LHCN-M2 (cell line): ENCODE data around the gene PALB2. TPM values are rescaled to one million over a fixed set of nuclear protein-coding genes. Genes with fewer than 3 reads are reported as not detected.
A peak's percentile ranks its signal among the peaks of the same experiment; 100 is the strongest.
"Not testable (repeated sequence)": the region's sequence is repeated elsewhere in the genome, so short reads cannot be mapped to it uniquely, and the experiment has no call there.

ENCODE experiments used
- DNase-seq: peaks from one replicate; pipeline ENCODE4 v3.0.0-alpha.2; 2012; ENCODE audit warnings: low read depth
- total RNA-seq: library from RNA; depleted of rRNA; stranded (reverse); fragments of >200 nt; gene quantifications from 2 replicates; pipeline ENCODE4 v1.2.3, GENCODE V29; 2014

PALB2 gene
- total RNA-seq, 1 experiment from 2014 or later, result 21.7 TPM

- DNase-seq, result no peak
Observed at GRCh38 chr16:23584186-23585076, 56.7 kb downstream of the PALB2 start.

DNA sequence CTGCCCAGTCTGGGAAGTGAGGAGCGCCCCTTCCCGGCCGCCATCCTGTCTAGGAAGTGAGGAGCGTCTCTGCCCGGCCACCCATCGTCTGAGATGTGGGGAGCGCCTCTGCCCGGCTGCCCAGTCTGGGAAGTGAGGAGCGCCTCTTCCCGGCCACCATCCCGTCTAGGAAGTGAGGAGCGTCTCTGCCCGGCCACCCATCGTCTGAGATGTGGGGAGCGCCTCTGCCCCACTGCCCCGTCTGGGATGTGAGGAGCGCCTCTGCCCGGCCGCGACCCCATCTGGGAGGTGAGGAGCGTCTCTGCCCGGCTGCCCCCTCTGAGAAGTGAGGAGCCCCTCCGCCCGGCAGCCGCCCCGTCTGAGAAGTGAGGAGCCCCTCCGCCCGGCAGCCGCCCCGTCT is 57.8 kb downstream of the PALB2 start:
- not testable (repeated sequence) for DNase-seq

- no peak for DNase-seq
Observed at GRCh38 chr16:23581764-23582163, 59.3 kb downstream of the PALB2 start.

DNA sequence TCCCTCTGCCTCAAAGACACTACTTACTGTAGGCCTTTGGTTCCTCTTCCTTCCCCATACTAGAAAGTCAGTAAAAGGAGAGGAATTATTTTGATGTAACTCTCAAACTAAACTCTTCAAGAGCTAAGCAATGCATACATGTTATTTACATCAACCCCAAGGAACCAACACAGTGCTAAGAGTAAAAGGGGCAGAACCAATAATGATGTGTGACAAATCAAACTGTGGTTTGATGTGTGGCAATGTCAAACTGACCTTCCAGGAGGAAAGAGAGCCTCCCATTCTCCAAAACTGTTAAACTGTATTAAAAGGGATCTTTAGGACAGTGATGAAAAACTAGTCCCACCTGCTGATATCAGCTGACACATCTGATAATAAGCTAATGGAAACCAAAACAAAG is 60.7 kb downstream of the PALB2 start:
- DNase-seq, result no peak

GRCh38 chr16:23579371-23579770 is 61.7 kb downstream of the PALB2 start:
- no peak for DNase-seq

DNA sequence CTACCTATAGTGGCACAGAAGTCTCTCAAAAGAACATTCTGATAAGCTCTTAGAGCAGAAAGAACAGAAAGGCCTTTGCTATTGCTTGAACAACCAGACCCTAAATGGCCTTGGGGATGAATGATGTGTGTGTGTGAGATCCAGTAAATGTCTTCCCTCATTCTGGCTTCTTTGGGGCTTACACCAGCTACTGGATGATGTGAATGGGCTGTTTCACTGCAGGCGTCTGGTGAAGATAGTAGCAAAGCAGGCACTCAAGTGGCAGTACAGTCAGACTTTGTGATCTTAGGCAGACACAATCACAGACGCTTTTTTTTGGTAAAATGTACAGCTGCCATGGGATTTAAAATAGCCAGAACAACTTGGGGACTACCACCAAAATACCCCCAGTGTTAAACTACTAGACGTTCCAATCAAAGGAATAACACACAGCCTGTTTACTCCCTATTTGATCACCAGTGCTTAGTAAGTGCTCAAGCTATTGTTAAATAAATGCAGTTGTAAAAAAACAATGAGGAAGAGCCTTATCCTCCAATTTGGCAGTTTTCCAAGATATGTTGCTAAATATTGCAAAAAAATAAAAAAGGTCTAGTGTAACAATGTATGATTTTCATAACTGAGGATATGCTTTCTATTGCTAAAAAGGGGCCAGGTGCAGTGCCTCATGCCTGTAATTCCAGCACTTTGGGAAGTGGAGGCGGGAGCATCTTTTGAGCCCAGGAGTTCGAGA is 62.8 kb downstream of the PALB2 start:
- DNase-seq, result no peak

DNA sequence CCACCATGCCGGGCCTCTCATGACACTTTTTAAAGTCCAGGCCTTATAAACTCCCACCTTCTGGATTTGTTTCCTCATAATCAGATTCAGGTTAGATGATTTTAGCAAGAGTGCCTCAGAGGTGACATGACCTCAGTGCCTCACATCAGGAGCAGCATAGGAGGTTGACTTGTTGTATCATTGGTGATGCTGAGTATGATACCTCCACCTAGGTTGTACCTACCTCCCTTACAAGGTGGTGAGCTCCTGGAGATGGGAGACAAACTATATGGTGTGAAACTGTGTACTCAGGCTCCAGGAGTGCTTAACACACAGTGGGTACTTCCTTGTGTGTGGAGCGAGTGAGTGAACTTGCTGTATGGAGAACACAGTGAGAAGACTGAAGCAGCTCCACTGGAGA is 63.6 kb downstream of the PALB2 start:
- no peak for DNase-seq

DNA sequence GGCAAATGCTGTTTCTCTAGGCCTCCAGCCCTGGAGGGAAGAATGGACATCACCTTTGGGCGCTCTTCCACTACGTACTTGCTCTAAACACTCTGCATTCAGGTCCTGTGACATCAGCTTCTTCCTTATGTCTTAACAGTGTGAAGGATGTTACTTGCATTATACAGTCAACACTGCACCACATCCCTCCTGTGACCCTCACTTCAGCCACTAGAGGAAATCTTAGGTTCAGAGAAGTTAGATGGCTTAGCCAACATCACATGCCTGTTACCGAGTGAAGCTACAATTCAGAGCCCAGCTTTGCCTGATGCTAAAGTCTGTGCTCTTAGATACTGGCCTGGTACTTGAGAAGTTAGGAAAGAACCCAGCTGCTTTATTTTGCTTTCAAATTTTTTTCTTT is 65.3 kb downstream of the PALB2 start:
- no peak for DNase-seq

DNA sequence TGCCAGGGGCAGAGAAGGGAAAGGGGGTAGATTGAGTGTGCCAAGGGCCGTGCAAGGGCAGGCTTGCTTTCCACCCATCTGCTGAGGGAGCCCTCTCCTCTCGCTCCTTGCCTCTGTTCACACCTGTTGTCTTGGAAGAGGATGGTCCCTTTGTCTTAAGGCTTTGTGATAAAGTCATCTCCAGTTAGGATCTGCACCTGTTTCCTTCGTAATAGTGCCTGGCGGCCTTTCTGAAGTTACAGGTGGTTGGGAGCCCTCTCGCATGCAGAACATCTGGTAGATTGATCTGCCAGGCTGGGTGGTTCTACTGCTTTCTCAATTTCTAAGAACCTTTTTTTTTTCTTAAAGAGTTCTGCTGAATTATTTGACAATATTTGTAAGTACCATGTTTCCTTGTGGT is 67.3 kb downstream of the PALB2 start:
- no peak for DNase-seq

- no peak for DNase-seq
Observed at GRCh38 chr16:23572394-23572793, 68.7 kb downstream of the PALB2 start.

DNA sequence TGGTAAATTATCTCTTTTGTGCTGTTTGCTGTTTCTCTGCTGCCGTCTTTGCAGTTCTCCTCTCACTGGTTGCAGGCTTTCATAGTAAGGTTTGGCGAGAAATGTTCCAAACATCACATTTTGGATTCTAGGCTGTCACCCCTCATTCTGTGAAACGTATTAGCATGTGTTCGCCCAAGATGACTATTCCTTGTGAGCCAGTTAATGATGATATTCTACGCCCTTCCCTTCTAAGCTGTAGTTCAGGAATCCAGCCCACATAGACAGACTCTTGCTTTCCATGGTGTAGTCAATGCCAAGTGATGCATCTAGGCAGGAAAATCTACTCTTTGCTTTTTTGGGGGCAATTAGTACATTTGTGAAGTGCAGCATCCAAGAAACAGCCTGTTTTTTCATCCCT is 69.2 kb downstream of the PALB2 start:
- DNase-seq, result no peak

DNA sequence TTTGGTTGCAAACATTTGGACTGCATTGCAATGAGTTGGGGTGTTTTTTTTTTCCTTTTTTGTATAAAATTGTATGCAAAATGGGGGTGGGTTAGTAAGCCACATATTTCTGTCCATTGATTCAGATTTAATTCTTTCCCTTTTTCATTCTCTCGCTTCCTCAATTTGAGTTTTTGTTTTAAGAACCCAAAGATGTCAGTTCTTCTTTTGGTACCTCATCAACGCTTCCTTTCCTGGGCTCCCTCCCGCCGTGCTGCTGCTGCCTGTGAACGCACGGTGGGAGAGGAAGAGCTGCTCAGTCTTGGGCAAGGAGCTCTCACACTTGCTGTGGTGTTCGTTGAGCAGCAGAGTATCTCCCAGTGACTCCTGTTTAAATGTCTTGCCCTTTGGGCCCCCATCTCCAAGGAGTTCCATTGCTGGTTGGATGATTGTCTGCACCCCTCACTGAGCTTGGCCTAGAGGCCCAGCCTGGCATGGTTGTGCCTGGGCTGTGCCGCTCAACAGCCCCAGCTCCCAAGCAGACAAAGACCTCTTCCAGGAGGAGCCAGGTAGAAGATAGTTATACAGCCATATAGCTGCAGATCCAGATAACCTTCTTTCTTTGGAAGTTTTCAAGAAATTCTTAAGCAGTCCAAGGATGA is 70.0 kb downstream of the PALB2 start:
- DNase-seq, result no peak

GRCh38 chr16:23567602-23568001 is 73.5 kb downstream of the PALB2 start:
- peak; percentile 61 for DNase-seq

DNA sequence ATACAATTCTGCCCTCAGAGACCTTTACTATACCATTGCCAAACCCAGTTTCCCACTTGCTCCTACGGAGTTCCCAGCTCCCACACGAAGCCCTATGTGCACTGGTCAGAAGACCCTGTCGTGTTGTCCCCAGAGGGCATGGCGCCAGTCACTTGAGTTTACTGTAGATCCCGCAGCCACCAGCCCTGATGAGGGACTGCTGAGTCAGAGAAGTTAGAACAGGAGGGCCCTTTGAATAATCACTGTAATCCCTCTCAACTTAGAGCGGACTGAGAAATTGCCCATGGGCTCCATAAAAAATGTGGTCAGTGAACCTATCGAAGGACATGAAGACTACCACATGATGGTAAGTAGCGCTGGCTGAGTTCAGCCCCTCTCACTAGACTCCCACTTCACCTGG is 74.4 kb downstream of the PALB2 start:
- DNase-seq, result no peak

DNA sequence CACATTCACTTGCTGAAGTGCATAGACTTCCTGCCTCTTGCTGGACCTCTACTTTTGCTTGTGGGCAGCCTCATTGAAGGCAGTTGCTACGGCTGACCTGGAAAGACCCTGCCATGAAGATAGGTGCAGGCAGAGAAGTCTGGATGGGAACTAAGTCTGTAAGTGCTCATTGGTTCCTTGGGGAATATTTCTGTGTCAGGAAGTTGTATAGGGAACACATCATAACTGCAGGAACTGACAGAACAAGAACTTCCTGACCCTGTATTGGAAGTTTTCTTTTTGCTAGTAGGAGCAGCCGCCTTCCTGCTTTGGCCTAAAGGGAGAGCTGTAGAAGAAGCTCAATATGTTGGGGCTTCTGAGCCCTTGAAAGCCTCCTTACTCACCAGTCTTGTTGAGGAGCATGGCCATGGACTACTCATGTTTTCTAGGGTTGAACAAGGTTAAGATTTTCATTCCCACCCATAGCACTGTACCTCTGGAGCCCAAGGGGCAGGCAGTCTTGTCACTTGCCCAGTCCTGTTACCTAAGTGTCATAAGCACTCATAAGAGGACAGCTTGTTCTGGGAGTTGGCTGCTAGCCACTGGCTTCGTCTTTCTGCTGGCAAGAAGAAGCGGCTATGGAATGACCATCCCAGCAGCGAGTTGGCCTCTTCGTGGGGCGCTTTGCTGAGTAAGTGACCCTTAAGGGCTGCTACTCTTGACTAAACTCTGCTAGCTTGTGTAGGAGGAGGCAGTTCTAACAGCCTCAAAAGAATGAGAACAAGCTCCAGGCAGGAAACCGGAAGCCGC is 76.3 kb downstream of the PALB2 start:
- DNase-seq, result no peak

DNA sequence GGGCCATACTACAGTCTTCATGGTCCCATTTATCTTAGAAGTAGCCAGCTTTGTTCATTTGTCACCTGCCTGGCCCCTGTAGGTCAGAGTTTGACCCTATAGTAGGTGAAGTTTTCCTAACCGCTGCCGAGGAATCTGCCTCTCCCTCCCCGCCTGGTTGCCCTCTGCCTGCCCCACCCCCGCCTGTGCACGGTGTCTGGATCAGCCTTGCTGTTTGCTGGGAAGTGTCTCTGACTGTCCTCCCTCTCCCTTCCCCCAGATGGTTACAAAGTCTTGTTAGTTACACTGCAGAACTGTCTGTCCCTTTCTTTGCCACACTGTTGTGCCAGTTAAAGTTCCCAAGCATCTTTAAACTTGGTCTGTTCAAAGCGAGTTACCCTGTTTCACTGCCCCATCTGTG is 77.9 kb downstream of the PALB2 start:
- no peak for DNase-seq

- no peak for DNase-seq
Observed at GRCh38 chr16:23562505-23562904, 78.6 kb downstream of the PALB2 start.

- no peak for DNase-seq
Observed at GRCh38 chr16:23561586-23561985, 79.5 kb downstream of the PALB2 start.

DNA sequence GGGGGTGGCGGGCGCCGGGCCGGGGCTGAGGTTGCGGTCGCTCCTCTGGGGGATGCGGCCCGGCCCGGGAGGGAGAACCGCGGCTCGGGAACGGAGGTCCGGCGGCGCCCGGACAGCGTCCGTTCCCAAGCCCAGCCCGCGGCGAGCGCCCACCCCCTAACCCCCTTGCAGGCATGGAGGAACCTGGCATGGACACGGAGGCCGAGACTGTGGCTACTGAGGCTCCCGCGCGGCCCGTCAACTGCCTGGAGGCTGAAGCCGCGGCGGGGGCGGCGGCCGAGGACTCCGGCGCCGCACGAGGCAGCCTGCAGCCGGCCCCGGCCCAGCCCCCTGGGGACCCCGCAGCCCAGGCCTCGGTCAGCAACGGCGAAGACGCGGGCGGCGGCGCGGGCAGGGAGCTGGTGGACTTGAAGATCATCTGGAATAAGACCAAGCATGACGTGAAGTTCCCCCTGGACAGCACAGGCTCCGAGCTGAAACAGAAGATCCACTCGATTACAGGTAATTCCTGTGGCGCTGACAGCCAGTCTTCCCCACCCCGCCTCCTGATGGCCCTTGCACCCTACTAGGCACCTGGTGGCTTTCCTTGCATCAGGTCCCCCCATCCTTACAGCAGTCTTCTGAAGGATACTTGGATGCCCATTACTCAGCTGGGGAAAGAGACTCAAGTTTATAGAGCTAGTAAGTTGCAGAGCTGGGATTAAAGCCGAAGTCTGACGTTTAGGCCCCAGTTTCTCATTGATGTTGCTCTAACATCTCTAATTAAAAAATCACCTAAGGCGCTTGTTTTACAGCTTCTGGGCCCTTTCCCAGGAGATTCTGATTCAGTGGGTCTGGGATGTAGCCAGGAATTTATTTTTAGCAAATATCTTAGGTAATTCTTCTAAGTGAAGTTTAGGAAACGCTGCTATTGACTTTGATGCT is 83.1 kb downstream of the PALB2 start:
- peak; percentile 14 for DNase-seq
